Ovary (tissue), 9 donors: ENCODE data around the gene WWOX. TPM values are rescaled to one million over a fixed set of nuclear protein-coding genes. Genes with fewer than 3 reads are reported as not detected.

Experiments
- DNase-seq, 5 donors: peaks; one replicate each; pipeline ENCODE4 v3.0.0-alpha.2; 2019 to 2020
- H3K27ac ChIP-seq, 2 donors: fragments of 200-600 bp; one replicate each; pipeline versions ENCODE4 v1.5.1 to v1.8.0; 2019 to 2022
- H3K27me3 ChIP-seq: fragments of 200-600 bp; one replicate; pipeline ENCODE4 v1.8.0; 2022
- H3K36me3 ChIP-seq: fragments of 200-600 bp; sonication (generic); one replicate; pipeline ENCODE4 v1.5.1; 2019
- H3K4me1 ChIP-seq: one replicate; pipeline ENCODE4 v1.8.1; 2013; ENCODE audit warnings: mild to moderate bottlenecking, moderate library complexity; ENCODE audit not compliant: insufficient read depth
- H3K4me3 ChIP-seq: fragments of 200-600 bp; sonication (generic); one replicate; pipeline ENCODE4 v1.5.1; 2017
- H3K9me3 ChIP-seq, 2 donors: fragments of 200-600 bp in 1 of 2; sonication (generic) in 1 of 2; one replicate each; pipeline versions ENCODE4 v1.5.1 to v1.8.1; 2013 to 2019; ENCODE audit warnings: mild to moderate bottlenecking in 1 of 2, moderate library complexity in 1 of 2
- CTCF ChIP-seq, 3 donors: fragments of 450-650 bp in 2 of 3; fragments of 200-600 bp in 1 of 3; IDR thresholded peaks; one replicate each; pipeline versions ENCODE4 v1.5.1 to v1.8.0; 2016 to 2022; ENCODE audit warnings: antibody characterized with exemption in 3 of 3, mild to moderate bottlenecking in 1 of 3
- EP300 ChIP-seq: sonication (generic); formaldehyde crosslinking; IDR thresholded peaks from one replicate; pipeline ENCODE4 v1.6.1; 2017; ENCODE audit warnings: antibody characterized with exemption
- POLR2A ChIP-seq: fragments of 450-650 bp; IDR thresholded peaks from one replicate; pipeline ENCODE4 v1.6.1; 2017; ENCODE audit warnings: antibody characterized with exemption, mild to moderate bottlenecking, moderate library complexity
- WGBS, 3 donors: extraction: QIAGEN DNeasy Blood & Tissue Kit in 1 of 3; methylation state at CpG; one replicate each; pipeline versions ENCODE4 v1.1.5 to v1.1.7; 2013 to 2017; 5-methylcytosine and 5-hydroxymethylcytosine counted together
- intact Hi-C, 4 donors: fragments of 100-400 bp; cut with DNase I; formaldehyde crosslinking; loops; one replicate each; pipeline versions ENCODE4 v1.11.0 to v1.15.1; 2022 to 2023
- polyA plus RNA-seq, 2 donors: library from polyadenylated mRNA; stranded (reverse); fragments of 200-250 nt in 1 of 2; fragments of 350-450 nt in 1 of 2; fragmentation: Illumina TruSeq in 1 of 2; extraction: RNeasy Lipid Tissue Mini Kit (QIAGEN cat#74804) in 1 of 2; gene quantifications; one replicate each; pipeline ENCODE4 v1.2.3, GENCODE V29; 2013 to 2014
- total RNA-seq, 7 donors: library from RNA; depleted of rRNA in 2 of 7; stranded (reverse); fragments of >200 nt in 2 of 7; fragmentation: NEBNext Ultra II Directional in 3 of 7; extraction: Animal tissue kit (Norgen Biotek cat#: 25700) in 3 of 7; gene quantifications; one replicate each; pipeline versions ENCODE4 v1.1.0 to v1.2.4, GENCODE V29; 2016 to 2023
- donor health status: DM: no; HTN: no; CAD: no; lungs with moderate emphysema.
- donor health status: DM: no; HTN: no; CAD: no.
- donor health status: Bipolar disorder and iron deficiency.
- donor health status: DM: yes; HTN: yes; CAD: no.
- donor health status: DM: no; HTN: no; CAD: no.
- donor health status: DM: yes; HTN: yes; CAD: no.

Gene WWOX
- total and polyA plus RNA-seq, 9 donors: 11.0 to 40.5 (median 25.2) TPM

- Histone ChIP-seq H3K27ac (no peak overlapping the region), H3K4me1 (no peaks in the 10 kb centered on the region), H3K36me3 (no peaks in the 10 kb centered on the region), H3K9me3 (no peaks in the 10 kb centered on the region), H3K27me3 (no peaks in the 10 kb centered on the region), H3K4me3 (no peak overlapping the region)
- TF ChIP-seq CTCF (IDR thresholded peaks at IDR 0.05) (no peak), EP300 (no peak), POLR2A (no peak)
- DNase-seq: no peak
- intact Hi-C loops: no loop called here
- 62 to 75% (median 69%) methylated on average over 11 of the region's 11 CpGs for WGBS, 3 donors
These were observed 218.2 kb downstream of the WWOX start for GRCh38 chr16:78317564-78318240.

GRCh38 chr16:78321620-78322360, 222.3 kb downstream of the WWOX start:
- no peaks in the 10 kb centered on the region for H3K27me3 ChIP-seq
- no peak overlapping the region for H3K27ac ChIP-seq
- no peak overlapping the region for H3K4me3 ChIP-seq
- intact Hi-C loops: no loop called here
- H3K36me3 ChIP-seq: no peaks in the 10 kb centered on the region
- H3K4me1 ChIP-seq: no peaks in the 10 kb centered on the region
- no peaks in the 10 kb centered on the region for H3K9me3 ChIP-seq
- DNase-seq: no peak
- no peak for TF ChIP-seq CTCF (IDR thresholded peaks at IDR 0.05)
- TF ChIP-seq EP300: no peak
- no peak for TF ChIP-seq POLR2A
- WGBS, 3 donors: 88 to 90% (median 88%) methylated on average over 9 of the region's 9 CpGs

- 88 to 96% (median 96%) methylated on average over 7 of the region's 7 CpGs for WGBS, 3 donors
- no peaks in the 10 kb centered on the region for H3K27me3 ChIP-seq
- no peaks in the 10 kb centered on the region for H3K4me1 ChIP-seq
- intact Hi-C loops: no loop called here
- no peaks in the 10 kb centered on the region for H3K9me3 ChIP-seq
- no peaks in the 10 kb centered on the region for H3K36me3 ChIP-seq
- no peak for DNase-seq
- H3K4me3 ChIP-seq: no peak overlapping the region
- TF ChIP-seq CTCF (IDR thresholded peaks at IDR 0.05) (no peak), EP300 (no peak), POLR2A (no peak)
- no peak overlapping the region for H3K27ac ChIP-seq
These were observed 223.9 kb downstream of the WWOX start for GRCh38 chr16:78323315-78323714.

- Histone ChIP-seq H3K9me3 (no peaks in the 10 kb centered on the region), H3K36me3 (no peaks in the 10 kb centered on the region), H3K27me3 (no peaks in the 10 kb centered on the region), H3K4me1 (no peaks in the 10 kb centered on the region), H3K27ac (no peak overlapping the region), H3K4me3 (no peak overlapping the region)
- no peak for TF ChIP-seq POLR2A
- TF ChIP-seq EP300: no peak
- TF ChIP-seq CTCF (IDR thresholded peaks at IDR 0.05): no peak
- intact Hi-C loops: no loop called here
- no peak for DNase-seq
- WGBS, 3 donors: 86 to 92% (median 88%) methylated on average over 6 of the region's 6 CpGs
These were observed 225.3 kb downstream of the WWOX start for GRCh38 chr16:78324649-78325285.
